ENCODE results near the gene CDH23.

Gene CDH23

GRCh38 chr10:71748671-71749191, 352.0 kb downstream of the CDH23 start:
- DNase-seq (ENCODE audit: low read depth): no peak
- TF ChIP-seq CTCF (IDR thresholded peaks at IDR 0.05; ENCODE audit: control insufficient read depth, insufficient read depth, low read depth, low read length, missing control alignments): no peak
- no peak overlapping the region for H3K4me3 ChIP-seq (ENCODE audit: control insufficient read depth, low read depth, low read length)

GRCh38 chr10:71749396-71749795, 352.7 kb downstream of the CDH23 start:
- no peak for DNase-seq (ENCODE audit: low read depth)
- no peak for TF ChIP-seq CTCF (IDR thresholded peaks at IDR 0.05; ENCODE audit: control insufficient read depth, insufficient read depth, low read depth, low read length, missing control alignments)
- no peak overlapping the region for H3K4me3 ChIP-seq (ENCODE audit: control insufficient read depth, low read depth, low read length)

GRCh38 chr10:71750124-71750841, 353.6 kb downstream of the CDH23 start:
- DNase-seq (ENCODE audit: low read depth): no peak
- no peak overlapping the region for H3K4me3 ChIP-seq (ENCODE audit: control insufficient read depth, low read depth, low read length)
- TF ChIP-seq CTCF (IDR thresholded peaks at IDR 0.05; ENCODE audit: control insufficient read depth, insufficient read depth, low read depth, low read length, missing control alignments): no peak

- H3K4me3 ChIP-seq (ENCODE audit: control insufficient read depth, low read depth, low read length): no peak overlapping the region
- no peak for DNase-seq (ENCODE audit: low read depth)
- TF ChIP-seq CTCF (IDR thresholded peaks at IDR 0.05; ENCODE audit: control insufficient read depth, insufficient read depth, low read depth, low read length, missing control alignments): no peak
These were observed 354.3 kb downstream of the CDH23 start for GRCh38 chr10:71750986-71751385.

- no peak for DNase-seq (ENCODE audit: low read depth)
- no peak for TF ChIP-seq CTCF (IDR thresholded peaks at IDR 0.05; ENCODE audit: control insufficient read depth, insufficient read depth, low read depth, low read length, missing control alignments)
- no peak overlapping the region for H3K4me3 ChIP-seq (ENCODE audit: control insufficient read depth, low read depth, low read length)
These were observed 354.9 kb downstream of the CDH23 start for GRCh38 chr10:71751515-71752224.

GRCh38 chr10:71752391-71753090, 355.8 kb downstream of the CDH23 start:
- no peak for TF ChIP-seq CTCF (IDR thresholded peaks at IDR 0.05; ENCODE audit: control insufficient read depth, insufficient read depth, low read depth, low read length, missing control alignments)
- H3K4me3 ChIP-seq (ENCODE audit: control insufficient read depth, low read depth, low read length): no peak overlapping the region
- DNase-seq (ENCODE audit: low read depth): no peak
